Omental fat pad (tissue), 4 donors: ENCODE data around the gene TSSK1B. TPM values are rescaled to one million over a fixed set of nuclear protein-coding genes. Genes with fewer than 3 reads are reported as not detected.

Experiments
- ATAC-seq: fragments of 150-250 bp; one replicate; pipeline ENCODE4 v1.9.1; 2016; ENCODE audit warnings: mild to moderate bottlenecking, moderate library complexity; ENCODE audit not compliant: low FRiP score
- DNase-seq: peaks from one replicate; pipeline ENCODE4 v3.0.0-alpha.2; 2019; ENCODE audit warnings: low spot score
- total RNA-seq, 4 donors: library from RNA; depleted of rRNA; stranded (reverse); fragments of >200 nt; gene quantifications; one replicate each; pipeline ENCODE4 v1.1.0, GENCODE V29; 2016
- TF ChIP-seq, protein P1 (sequence below), 3 donors: fragments of 450-650 bp; IDR thresholded peaks; one replicate each; pipeline ENCODE4 v1.5.1; 2016 to 2017; ENCODE audit warnings: antibody characterized with exemption in 3 of 3, mild to moderate bottlenecking in 3 of 3, moderate library complexity in 2 of 3

TSSK1B gene
- total RNA-seq, 4 donors from 2014 or later = not detected

- TF ChIP-seq, protein P1, sequence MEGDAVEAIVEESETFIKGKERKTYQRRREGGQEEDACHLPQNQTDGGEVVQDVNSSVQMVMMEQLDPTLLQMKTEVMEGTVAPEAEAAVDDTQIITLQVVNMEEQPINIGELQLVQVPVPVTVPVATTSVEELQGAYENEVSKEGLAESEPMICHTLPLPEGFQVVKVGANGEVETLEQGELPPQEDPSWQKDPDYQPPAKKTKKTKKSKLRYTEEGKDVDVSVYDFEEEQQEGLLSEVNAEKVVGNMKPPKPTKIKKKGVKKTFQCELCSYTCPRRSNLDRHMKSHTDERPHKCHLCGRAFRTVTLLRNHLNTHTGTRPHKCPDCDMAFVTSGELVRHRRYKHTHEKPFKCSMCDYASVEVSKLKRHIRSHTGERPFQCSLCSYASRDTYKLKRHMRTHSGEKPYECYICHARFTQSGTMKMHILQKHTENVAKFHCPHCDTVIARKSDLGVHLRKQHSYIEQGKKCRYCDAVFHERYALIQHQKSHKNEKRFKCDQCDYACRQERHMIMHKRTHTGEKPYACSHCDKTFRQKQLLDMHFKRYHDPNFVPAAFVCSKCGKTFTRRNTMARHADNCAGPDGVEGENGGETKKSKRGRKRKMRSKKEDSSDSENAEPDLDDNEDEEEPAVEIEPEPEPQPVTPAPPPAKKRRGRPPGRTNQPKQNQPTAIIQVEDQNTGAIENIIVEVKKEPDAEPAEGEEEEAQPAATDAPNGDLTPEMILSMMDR (IDR thresholded peaks at IDR 0.05) = no peak
- no peak for DNase-seq
- no peak for ATAC-seq
Measured at GRCh38 chr5:113435575-113435974, 786 bp upstream of the TSSK1B start.

- no peak for ATAC-seq
- TF ChIP-seq, protein P1 (IDR thresholded peaks at IDR 0.05) = no peak
- no peak for DNase-seq
Measured at GRCh38 chr5:113433862-113434612, 752 bp downstream of the TSSK1B start.

DNA sequence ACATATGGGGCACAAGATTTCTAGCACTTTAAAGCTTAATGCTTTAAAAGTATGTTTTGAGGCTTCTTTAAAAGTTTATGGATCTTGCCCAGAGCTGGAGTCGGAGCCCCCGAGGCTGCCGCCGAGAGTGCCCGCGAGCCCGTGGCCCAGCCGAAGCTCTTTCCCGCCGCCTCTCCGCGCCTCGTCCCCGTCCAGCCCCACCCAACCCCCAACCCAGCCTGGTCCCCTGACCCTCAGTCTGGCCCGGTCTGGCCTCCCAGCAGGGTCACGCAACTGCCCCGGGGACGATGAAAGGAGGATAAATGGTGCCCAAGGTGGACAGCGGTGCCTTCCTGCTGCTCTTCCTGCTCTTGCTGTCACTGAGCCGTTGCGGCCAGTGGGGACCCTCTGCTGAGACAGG lies 1.7 kb downstream of the TSSK1B start:
- ATAC-seq = no peak
- DNase-seq = no peak

DNA sequence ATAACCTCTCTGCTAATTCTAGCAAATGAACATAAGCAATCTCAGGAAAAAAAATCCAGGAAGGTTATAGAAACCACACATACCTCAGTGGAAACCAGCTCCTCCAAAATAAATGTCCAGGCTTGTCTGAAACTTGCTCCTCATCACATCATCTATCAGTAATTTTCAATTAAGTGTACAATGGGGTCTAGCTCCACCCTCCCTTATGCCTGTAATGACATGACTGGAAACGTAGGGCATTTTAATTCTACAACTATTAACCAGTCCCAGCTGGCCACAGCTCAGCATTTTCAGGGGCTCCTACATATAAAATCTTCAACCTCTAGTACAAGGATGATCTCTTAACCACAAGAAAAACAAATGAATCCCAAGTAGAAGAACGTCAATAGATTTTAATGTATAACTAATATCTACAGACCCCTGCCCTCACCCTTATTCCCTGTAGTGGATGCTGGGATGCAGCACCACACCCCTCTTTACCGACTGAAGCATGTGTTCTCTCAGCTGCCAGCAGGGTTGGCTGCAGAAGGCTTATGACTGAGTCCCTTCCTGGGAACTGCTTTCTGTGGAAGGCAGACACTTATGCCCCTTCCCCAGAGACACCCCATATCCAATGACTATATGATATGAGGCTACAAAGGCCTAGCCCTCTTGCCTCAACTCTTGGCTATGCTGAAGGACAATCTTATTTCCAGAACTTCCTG lies 6.8 kb downstream of the TSSK1B start:
- TF ChIP-seq, protein P1 (IDR thresholded peaks at IDR 0.05) = no peak
- DNase-seq = no peak
- ATAC-seq = no peak

More for the DNA sequence above, 1.7 kb downstream of the TSSK1B start:
- TF ChIP-seq, protein P1 (IDR thresholded peaks at IDR 0.05) = no peak

DNA sequence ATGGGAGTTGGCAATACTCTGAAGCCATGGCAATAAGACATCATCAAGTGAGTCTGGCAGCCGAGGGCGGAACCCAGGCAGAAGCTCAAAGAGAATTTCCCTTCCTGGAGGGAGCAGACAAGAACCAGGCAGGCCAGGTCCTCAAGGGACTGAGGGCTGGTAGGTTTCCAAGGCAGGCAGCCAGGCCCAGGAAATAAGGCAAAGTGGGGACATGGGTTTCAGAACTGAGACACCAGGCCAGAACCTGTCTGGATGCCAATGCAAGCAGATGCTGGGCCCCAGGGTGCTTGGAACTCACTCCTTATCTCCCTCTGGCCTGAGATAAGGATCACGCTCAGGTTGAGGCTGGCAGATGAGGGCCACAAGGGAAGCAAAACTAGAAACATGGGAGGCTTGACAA lies 8.9 kb downstream of the TSSK1B start:
- DNase-seq (no peak), ATAC-seq (no peak)
- TF ChIP-seq, protein P1 (IDR thresholded peaks at IDR 0.05) = no peak

DNA sequence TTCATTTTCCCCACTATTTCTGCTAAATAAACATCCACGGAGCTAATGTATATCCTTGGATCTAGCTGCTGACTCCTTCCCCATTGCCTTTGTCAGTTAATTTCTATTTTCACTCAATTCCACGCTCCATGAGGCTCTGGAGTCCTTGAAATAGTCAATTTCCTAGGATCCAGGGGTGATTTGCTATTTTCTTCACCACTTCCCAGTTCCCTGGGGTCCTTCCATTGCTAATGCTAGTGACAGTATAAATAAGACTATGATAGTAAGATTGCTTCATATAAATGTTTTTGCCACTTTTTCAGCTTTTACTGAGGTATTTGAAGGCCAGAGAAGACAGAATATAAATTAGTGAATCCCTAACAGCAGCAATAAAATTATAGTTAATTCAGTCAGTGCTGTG lies 13.1 kb downstream of the TSSK1B start:
- TF ChIP-seq, protein P1 (IDR thresholded peaks at IDR 0.05) = no peak
- ATAC-seq (no peak), DNase-seq (no peak)

DNA sequence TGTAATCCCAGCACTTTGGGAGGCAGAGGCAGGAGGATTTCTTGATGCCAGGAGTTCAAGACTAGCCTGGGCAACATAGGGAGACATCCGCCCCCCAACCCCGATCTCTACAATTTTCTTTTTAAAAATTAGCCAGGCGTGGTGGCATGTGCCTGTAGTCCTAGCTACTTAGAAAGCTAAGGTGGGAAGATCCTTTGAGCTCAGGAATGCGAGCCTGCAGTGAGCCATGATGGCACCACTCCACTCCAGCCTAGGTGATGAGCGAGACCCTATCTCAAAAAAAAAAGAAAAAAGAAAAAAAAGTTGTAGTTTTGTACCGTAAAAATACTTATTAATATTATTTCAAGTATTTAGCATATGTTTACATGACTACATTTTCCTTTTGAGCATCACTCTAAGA lies 29.3 kb downstream of the TSSK1B start:
- ATAC-seq (no peak), DNase-seq (no peak)
- TF ChIP-seq, protein P1 (IDR thresholded peaks at IDR 0.05) = no peak
